ENCODE results near the gene YY1.
A peak's percentile ranks its signal among the peaks of the same experiment; 100 is the strongest.
"Not testable (repeated sequence)": the region's sequence is repeated elsewhere in the genome, so short reads cannot be mapped to it uniquely, and the experiment has no call there.

YY1 gene

DNA sequence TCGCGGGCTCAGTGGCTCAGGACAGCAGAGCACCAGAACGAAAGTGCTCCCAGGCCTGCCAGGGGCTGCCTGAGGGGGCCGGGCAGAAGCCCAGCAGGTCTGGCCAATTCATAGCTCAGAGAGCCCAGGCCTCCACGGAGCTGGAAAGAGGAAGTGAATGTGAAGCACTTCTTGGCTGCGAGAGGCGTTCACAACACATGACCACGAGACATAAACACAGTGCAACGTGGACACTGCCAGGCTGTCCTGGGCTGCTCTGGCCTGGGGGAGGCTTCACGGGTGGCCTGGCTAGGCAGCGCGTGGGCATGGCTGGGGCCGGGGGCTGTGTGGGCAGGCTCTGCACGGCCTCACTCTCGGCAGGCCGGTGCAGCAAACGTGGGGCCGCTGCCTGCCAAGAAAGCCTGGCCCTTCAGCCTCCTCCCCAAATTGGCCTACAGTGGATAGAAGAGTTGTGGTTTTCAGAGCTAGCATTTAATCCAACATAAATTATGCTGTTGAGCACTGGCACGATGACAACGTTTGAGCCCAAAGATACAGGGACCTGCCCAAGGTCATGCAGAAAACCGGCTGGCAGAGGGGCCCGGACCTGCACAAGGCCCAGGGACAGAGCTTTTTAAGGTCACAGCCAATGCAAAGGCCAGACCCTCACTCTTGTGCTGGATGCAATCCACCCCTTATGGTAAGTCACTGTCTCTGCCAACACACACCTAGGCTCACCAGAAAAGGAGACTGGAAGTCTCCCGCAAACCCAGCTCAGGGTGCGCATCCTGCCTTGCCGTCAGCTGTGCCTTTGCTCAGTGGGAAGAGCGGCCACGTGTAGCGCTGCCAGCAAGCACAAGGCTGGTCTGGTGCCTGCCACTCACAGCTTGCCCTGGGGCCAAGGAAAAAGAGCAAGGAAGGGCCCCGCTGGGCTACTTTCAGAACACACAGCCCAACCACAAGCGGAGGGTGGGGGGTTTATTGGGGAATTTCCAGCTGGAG lies 58.7 kb downstream of the YY1 start:
- peak; percentile 89 for DNase-seq

DNA sequence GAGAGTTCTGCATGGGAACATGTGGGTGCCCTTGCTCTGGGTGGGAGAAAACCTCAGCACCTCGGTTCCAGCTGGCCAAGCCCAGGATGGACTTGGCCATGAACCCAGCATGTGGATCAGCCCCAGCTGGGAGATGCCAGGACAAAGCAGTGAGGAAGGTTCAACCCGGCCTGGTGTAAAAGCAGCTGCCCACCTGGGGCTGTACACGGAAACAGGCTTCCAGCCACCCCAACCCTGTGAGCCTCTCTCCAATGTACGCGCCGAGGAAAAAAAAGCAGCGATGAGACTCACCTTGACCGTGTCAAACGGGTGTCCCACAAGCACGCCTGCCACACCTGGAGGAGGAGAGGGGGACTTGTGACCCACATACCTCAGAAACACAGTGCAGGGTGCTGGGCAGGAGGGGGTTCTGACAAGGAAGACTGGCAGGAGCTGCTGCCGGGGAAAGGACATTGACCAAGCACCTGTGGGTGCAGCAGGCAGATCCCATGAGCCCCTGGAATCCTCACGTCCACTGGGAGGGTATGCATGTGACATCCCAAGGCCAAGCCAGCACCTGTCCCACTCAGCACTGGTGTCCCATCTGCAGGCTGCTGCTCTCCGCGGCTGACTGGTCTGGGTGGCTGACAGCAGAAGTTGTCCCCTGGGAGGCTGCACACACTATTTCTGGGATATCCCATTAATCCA lies 59.8 kb downstream of the YY1 start:
- no peak for DNase-seq

DNA sequence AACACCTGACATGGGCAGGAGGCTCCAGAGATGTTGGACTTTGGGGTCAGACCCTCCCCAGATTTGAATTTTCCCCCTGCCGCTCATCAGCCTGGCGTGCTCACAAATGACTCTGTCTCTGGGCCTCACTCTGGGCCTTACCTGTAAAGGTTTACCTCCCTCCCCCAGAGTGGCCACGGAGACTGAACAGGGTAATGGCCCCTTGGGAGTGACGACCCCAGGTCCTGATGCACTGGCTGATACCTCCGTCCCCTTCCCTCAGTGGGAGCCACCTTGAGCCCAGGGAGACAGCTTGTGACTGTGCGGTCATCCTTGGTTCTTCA lies 60.3 kb downstream of the YY1 start:
- no peak for DNase-seq

DNA sequence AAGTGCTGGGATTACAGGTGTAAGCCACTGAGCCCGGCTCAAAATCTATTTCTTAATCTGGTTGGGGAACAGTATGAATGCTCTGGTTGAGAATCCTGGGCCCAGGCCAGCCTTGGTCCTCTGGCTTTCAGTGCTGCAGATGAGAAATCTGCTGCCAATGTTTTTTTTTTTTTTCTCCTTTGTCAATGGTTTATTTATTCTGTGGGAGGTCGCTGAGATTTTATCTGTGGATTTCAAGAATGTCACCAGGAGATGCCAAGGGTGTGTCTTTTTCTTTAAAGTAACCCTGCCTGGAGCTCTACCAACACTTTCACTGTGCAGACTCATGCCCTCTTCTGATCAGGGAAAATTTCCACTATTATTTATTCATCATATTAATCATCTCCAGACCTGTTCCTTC lies 63.7 kb downstream of the YY1 start:
- DNase-seq: no peak

DNA sequence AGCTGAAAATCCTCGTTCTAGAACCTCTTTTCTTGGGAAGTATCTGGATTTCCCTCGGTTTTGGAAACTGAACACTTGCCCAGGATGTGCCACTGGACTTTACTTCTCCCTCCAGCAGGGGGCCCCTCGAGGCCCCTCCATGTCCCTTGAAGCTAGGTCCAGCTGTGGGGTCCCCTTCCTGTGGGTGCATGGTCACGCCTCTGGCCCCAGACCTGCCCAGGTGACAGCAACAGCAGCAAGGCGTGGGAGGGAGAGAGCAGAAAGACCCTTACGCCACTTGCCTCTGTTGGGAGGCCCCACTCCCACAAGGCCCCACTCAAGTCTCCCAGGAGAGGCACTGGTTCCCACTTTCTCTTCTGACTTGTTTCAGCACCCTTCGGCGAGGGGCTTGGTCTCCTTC lies 64.2 kb downstream of the YY1 start:
- no peak for DNase-seq

DNA sequence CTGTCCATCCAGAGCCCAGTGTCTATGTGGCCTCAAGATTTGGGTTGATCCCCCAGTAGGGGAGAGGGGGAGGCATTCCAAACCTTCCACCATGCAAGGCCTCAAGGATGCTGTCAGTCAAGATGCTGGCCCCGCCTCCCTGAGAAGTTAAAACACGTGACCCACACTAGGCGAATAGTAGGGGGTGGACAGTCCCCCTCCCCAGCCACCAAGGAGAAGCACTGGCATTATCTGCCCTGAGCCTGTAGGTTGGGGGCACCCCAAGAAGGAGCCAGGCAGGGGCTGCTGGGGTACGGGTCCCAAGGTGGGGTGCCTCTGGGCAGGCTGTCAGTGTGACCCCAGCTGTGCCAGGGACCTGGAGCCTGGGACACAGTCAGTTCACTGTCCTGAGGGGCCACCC lies 65.0 kb downstream of the YY1 start:
- no peak for DNase-seq

DNA sequence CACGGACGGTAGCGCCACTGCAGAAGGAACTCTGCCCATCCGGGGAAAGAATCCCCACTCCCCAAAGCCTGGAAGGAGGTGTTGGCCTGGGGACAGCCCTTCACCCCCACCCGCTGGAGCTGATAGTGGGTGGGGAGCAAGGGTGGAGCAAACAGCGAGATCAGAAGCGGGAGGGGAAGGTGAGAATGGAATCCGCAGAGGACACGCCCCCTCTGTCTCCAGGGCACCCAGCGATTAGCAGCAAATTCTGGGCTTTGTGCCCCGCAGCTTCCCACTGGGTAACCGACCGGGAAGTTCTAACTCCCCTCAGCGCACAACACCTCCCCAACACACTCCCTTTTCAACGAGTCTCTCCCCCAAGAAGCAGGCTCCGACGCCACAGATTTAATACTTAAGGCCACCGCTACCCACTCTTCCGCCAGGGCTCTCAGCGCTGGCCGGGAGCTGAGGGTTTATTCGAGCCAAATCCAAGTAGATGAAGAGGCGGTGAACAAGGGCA lies 65.9 kb downstream of the YY1 start:
- DNase-seq: no peak

DNA sequence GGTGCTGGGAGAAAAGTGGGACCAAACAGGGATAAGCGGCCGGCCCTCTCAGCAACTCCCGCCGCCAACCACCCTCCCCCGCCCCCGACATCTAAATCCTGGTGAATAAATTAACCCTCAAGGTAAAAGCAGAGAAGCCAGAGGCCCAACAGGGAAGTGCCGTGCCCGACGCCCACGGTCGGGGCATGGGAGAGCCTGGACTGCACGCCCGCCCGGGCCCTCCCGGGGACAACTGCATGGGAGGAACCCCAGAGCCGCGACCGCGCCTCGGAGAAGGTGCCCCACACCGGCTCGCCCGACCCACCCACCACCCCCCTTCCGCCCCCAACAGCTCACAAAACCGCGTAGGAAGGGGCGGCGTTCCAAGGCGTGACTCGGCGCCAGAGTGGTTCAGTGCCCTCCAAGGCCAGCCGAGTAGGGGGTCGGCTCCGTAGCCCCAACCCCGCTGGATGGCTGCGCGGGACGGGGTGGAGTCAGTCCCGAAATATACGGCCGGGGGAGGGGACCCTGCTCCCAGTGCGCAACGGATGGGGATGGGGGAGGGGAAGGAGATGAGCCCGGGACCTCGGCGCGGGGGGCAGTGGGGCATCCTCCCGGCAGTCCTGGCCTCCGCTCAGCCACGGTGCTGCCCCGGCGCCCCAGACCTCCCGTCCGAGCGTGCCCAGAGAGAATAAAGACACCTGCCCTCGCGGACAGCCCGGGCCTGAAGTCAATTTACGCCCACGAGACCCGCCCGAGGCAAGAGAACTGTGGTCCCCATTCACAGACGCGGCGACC lies 66.6 kb downstream of the YY1 start:
- DNase-seq: no peak

DNA sequence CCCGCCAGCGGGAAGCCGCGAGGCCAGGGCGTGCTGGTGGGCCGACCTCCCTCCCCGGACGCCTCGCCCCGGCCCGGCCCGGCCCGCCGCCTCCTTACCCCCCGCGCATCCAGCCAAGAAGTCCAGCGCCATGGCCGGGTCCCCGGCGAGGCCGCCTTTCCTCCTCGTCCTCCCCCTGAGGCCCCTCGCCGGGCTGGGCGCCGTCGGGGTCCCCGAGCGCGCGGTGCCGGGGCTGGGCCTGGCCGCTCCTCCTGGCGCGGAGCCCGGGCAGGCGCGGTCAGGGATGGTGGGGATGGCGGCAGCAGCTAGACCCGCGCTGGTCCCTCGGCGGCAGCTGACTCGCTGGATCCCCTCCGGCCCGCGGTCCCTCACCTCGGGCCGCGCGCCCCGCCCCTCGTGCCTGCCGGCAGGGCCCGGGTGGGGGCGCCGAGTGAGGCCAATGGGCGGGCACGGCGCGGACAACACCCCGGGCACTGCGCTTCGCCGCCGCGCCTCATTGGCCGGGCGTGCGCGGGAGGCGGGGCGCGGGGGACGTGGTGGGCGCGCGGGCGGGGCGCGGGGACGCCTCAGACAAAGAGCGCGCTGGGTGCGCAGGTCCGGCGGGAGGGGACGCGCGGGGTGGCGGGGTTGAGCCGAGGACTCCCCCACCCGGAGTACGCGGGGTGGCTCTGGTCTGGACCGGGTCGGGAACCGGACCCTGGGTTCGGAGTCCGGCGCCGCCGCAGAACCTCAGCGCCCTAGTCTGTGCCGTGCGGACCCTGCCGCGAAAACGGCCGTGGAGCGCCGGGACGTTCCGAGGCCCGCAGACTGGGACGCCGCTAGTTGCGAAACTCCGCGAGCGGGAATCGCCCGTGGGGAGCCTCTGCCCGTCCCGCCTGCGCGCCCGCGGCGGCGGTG lies 67.4 kb downstream of the YY1 start, which contains the start of gene SLC25A29:
Gene SLC25A29, minus strand, starts transcription at position 344 of the 897 bp plus-strand sequence. Its CDS starts 212 bp downstream, at position 132.
- peak; percentile 91 for DNase-seq

DNA sequence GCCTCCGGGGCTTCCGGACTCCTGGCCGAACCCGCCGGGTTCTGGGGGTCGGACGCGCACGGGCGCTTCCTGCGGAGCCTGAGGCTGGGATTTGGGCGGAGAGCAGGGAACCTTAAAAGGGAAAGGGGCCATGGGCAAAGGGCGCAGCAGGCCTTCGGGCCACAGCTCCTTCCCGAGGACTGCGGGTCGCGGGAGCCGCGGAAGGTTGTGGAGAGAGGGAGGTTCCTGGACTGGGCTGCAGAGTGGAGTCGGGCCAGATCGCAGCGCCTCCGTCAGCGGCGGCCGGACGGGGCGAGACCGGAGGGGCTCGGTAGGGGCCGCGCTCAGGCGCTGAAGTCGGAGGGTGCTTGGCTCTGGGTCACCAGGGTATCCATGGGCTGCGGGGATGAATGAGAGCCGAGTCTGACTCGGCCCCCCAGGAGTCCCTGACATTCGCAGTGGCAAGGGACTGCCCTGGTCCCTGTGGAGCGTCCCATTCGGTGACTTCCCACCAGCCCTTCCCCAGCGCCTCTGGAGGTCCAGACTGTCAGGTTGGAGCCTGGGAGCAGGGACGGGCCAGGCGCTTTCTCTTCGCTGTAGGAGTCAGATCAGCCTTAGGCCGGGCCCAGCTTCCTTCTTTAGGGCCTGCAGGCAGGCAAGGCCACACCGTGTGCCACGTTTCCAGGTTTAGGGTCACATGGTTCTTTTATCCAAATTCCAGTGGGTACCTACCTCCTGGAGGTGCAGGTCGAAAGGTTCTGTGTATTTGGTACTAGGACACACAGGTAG lies 68.2 kb downstream of the YY1 start:
- no peak for DNase-seq

DNA sequence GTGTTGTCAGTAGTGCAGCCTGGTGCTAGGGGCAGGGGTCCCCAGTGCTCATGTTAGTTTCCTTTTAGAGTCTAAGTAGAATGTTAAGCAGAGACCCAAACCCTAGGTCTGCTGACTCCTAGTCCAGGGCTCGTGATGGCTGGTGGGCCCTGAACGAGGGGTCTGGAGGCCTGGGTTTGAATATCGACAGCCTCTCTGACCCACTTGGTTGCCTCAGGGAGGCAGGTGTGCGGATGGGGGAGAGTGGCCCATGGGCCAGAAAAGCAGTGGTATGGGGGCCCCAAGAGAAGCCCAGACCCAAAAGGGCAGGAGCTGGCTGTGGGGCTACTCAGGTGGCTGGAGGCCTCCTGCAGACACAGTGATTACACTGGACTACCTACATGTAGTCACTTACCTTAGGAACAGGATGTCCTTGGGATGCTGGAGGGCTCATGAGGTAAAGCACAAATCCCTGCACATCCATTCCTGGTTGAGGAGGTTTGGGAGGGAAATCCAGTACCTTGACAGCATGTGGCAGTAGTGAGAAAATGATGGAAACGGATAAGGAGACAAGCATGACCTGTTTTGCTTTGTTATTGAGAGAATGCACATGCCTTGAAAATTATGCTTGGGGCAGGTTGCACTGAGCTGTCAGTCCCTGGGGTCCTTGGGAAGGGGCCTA lies 69.0 kb downstream of the YY1 start:
- DNase-seq: no peak

DNA sequence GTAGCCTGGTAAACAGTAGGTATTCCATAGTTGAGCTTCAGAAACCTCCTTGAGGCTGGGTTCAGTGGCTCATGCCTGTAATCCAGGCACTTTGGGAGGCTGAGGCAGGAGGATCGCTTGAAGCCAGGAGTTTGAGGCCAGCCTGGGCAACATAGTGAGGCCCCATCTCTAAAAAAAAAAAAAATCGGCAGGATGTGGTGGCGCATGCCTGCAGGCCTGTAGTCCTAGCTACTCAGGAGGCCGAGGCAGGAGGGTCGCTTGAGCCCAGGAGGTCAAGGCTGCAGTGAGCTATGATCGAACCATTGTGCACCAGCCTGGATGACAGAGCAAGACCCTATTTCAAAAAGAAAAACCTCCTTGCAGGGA lies 69.5 kb downstream of the YY1 start:
- not testable (repeated sequence) for DNase-seq

DNA sequence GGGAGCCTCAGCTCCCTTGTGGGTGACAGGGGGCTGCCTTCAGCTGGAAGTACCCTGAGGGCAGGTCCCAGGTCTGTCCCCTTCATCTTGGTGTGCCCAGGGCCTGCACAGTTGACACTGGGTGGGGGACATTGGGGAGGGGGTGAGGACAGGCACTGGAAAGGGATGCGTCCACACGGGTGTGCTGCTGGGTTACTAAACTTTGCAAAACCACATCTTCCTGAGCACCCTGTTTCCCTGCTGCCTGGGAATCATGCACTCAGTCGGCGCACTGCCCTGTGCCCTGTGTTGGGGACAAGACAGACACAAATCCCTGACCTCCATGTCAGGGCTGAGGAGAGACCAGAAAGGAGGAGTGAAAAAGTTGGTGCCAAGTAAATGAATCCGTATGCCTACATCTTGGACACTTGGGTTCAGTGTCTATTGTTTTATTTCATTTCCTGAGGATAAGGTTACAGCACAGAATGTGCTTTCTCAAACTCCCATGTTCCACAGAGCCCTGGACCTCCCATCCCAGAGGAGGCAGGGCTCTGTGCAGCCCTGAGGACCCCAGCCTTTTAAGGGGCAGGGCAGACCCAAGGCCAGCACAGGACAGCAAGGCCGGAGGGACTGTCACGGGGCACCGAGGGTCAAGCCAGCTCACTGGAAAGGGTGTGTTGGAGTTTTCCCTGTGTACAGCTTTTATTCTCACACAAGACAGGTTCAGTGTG lies 70.2 kb downstream of the YY1 start:
- no peak for DNase-seq

DNA sequence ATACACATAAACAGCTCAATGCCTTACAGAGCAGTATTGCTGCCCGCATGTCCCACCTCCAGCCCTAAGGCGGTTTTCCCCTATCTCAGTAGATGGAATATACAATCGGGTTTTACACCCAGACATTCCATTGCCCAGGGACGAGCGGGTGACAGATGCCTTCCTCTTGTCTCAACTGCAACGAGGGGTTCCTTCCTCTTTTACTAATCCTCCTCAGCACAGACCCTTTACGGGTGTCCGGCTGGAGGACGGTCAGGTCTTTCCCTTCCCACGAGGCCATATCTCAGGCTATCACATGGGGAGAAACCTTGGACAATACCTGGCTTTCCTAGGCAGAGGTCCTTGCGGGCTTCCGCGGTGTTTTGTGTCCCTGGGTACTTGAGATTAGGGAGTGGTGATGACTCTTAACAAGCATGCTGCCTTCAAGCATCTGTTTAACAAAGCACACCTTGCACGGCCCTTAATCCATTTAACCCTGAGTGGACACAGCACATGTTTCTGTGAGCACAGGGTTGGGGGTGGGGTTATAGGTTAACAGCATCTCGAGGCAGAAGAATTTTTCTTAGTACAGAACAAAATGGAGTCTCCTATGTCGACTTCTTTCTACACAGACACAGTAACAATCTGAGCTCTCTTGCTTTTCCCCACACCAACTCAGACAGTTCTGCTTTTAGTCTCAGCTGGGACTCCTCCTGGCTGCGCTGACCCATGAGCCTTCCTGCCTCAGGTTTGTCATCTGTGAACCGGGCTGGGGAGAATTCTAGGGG lies 73.3 kb downstream of the YY1 start:
- DNase-seq: not testable (repeated sequence)

DNA sequence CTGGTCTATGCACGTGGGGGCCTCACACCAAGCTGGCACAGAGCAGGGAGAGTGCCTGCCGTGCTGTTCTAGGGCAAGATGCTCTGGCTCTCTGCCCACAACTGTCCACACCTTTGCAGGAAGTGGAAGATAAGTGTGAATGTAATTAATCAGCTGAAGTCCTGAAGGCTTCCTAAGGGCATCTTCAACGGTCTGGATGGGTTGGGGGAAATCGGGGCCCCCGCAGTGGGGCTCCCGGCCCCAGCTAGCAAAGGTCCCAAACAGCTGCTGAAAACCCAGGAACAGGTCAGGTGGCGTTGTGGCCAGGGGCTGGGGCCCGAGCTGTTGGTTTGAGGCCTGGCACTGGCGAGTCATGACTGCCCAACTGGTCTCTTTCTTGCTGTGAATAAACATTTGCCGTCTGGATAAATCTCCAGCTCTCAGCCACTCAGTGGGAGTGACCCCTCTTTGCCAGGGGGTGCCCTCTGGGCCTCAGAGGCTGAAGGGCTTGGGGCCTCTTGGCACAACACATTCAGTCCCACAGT lies 74.0 kb downstream of the YY1 start:
- DNase-seq: no peak

DNA sequence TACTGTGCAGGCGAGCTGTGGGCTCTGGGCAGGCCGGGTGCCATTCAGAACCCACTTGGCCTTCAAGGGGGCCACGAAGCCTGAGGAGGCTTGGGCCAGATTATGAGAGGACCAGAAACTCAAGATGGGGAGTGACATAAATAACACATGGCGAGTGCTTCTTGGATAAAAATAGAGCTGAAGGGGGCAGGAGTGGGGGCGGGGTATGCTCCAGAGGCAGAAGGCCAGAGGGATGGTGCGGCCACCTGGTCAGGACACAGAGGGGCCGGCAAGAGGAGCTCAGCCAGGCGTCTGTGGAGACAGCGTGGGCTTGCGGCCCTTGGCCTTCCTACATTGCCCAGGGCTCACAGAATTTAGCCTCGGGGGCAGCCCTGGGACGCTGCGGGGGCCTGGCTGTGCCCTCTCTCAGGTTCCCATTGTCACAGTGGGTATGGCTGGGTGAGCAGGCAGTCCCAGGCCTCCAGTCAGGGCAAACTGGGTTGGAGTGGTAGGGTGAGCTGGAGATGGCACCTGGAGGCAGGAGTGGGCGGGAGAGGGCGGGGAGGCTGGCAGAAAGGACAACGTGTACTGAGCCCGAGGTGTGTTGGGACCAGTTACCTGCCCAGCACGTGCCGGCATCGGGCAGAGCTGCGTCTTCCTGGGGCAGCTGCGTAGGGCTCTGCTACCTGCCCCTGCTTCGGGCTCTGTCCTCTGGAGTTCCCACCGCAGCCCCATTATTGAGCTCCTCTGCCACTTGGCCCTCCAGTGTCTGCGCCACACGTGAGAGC lies 74.7 kb downstream of the YY1 start:
- no peak for DNase-seq

DNA sequence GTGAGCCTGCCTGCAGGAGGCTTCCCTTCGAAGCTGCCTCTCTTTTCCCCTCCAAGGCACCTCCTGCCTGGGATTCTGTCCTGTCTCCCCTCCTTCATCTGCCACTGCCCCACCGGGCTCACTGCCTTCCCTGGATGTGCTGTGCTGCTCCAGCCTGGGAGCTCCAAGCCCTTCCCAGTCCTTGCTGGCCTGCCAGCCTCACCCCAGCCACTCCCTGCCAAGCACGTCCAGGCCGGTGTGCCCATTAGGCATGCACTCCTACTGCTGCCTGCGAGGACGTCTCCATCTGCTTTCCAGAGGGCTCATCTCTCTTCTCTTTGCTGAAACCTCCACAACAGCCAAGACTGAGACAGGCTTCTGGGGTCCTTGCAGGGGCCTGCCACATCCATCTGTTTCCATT lies 75.8 kb downstream of the YY1 start:
- no peak for DNase-seq

DNA sequence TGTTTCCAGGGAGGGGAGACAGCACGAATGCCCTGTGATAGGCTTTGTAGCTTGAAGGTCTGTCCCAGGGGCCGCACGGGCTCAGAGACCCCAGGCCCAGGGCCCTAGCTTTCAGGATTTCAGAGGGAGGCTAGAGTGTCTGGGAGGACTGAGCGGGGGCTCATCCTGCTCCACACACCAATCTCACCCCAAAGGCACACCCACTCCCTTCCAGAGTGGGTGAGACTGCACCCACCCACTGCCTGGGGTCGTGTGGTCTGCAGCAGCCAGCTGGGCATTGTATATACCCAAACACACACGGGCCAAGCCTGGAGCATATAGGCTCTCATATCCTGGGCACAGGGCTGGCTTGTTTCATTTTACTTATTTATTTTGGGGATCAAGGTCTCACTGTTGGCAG lies 78.4 kb downstream of the YY1 start:
- DNase-seq: no peak

All from femur (tissue), 1 donor.